Heart left ventricle (tissue), 16 donors: Measurements from ENCODE around the gene B4GALT1. TPM values are rescaled to one million over a fixed set of nuclear protein-coding genes. Genes with fewer than 3 reads are reported as not detected.

Experiments used
- ATAC-seq, 4 donors: fragments of 200-7000 bp; cut with Tn5 transposase; one replicate each; pipeline ENCODE4 v1.9.1; 2020 to 2022; ENCODE audit warnings: moderate library complexity in 4 of 4, mild to moderate bottlenecking in 3 of 4, moderate number of reproducible peaks in 1 of 4
- DNase-seq, 5 donors: peaks; one replicate each; pipeline ENCODE4 v3.0.0-alpha.2; 2020
- H3K27ac ChIP-seq, 12 donors: fragments of 200-600 bp; sonication (generic) in 4 of 12; one replicate each; pipeline versions ENCODE4 v1.5.0 to v1.8.0; 2016 to 2022; ENCODE audit warnings: mild to moderate bottlenecking in 2 of 12
- H3K27me3 ChIP-seq, 9 donors: fragments of 200-600 bp; sonication (generic) in 2 of 9; one replicate each; pipeline versions ENCODE4 v1.5.1 to v1.8.0; 2016 to 2022; ENCODE audit warnings: mild to moderate bottlenecking in 3 of 9
- H3K36me3 ChIP-seq, 9 donors: fragments of 200-600 bp; sonication (generic) in 2 of 9; one replicate each; pipeline versions ENCODE4 v1.5.0 to v1.8.0; 2018 to 2022; ENCODE audit warnings: mild to moderate bottlenecking in 2 of 9
- H3K4me1 ChIP-seq, 12 donors: fragments of 200-600 bp; sonication (generic) in 4 of 12; one replicate each; pipeline versions ENCODE4 v1.5.0 to v1.8.0; 2016 to 2022; ENCODE audit warnings: mild to moderate bottlenecking in 3 of 12
- H3K4me3 ChIP-seq, 12 donors: fragments of 200-600 bp; sonication (generic) in 4 of 12; one replicate each; pipeline versions ENCODE4 v1.5.0 to v1.8.0; 2017 to 2022; ENCODE audit warnings: mild to moderate bottlenecking in 9 of 12, moderate library complexity in 4 of 12
- H3K9me3 ChIP-seq, 12 donors: fragments of 200-600 bp; sonication (generic) in 4 of 12; one replicate each; pipeline versions ENCODE4 v1.5.0 to v1.8.0; 2016 to 2022; ENCODE audit warnings: mild to moderate bottlenecking in 1 of 12
- POLR2A ChIP-seq, 2 donors: fragments of 450-650 bp; IDR thresholded peaks; one replicate each; pipeline ENCODE4 v1.6.1; 2017; ENCODE audit warnings: antibody characterized with exemption in 2 of 2, mild to moderate bottlenecking in 2 of 2, moderate library complexity in 2 of 2
- WGBS, 4 donors: extraction: QIAGEN DNeasy Blood & Tissue Kit in 2 of 4; methylation state at CpG; one replicate each; pipeline versions ENCODE4 v1.1.5 to v1.1.7; 2013 to 2018; 5-methylcytosine and 5-hydroxymethylcytosine counted together
- intact Hi-C, 10 donors: fragments of 100-400 bp; cut with DNase I; formaldehyde crosslinking; loops; one replicate each; pipeline versions ENCODE4 v1.11.1 to v1.14.2; 2022
- polyA plus RNA-seq, 2 donors: library from polyadenylated mRNA; stranded (reverse); fragments of 200-250 nt; gene quantifications; one replicate each; pipeline ENCODE4 v1.2.3, GENCODE V29; 2013
- total RNA-seq, 9 donors: library from RNA; depleted of rRNA in 2 of 9; stranded (reverse); fragments of >200 nt in 2 of 9; fragmentation: NEBNext Ultra II Directional in 3 of 9; extraction: Animal tissue kit (Norgen Biotek cat#: 25700) in 3 of 9; gene quantifications; one replicate each; pipeline versions ENCODE4 v1.1.0 to v1.2.4, GENCODE V29; 2016 to 2023
- TF ChIP-seq, protein P1 (sequence below), 12 donors: fragments of 200-600 bp; sonication (generic) in 4 of 12; IDR thresholded peaks; one replicate each; pipeline versions ENCODE4 v1.5.0 to v1.8.0; 2018 to 2022; ENCODE audit warnings: antibody characterized with exemption in 12 of 12, mild to moderate bottlenecking in 5 of 12
- donor health status: ischemic (EF 13 %, LVEDD 7.1; RV severe dilation, severe dysfunction).
- donor health status: healthy with polysubstance abuse.
- donor health status: DM: no; HTN: yes; CAD: no.
- donor health status: DM: no; HTN: no; CAD: no.
- donor health status: ischemic (EF 25% LVEDD 6.9; RV normal size, moderate dysfunction).
- donor health status: ischemic (EF 25% LVEDD 5.7; RV mildly dilated, moderate dysfunction).
- donor health status: healthy.
- donor health status: DM: yes; HTN: yes; CAD: no.
- donor health status: ischemic (EF 35%, LVEDD 5.7; RV mildly dilated, moderate dysfunction).
- donor health status: nonischemic (EF 11% LVEDD 7.7; RV severe dilation, severe dysfunction).
- donor health status: DM: yes; HTN: yes; CAD: no.
- donor health status: PGD.
- donor health status: ischemic (EF 29% LVEDD 5.4; RV normal size, mild dysfunction).
- donor health status: nonischemic (EF 23%, LVEDD 6.1; RV moderate dilation, normal function).

The B4GALT1 gene
- total and polyA plus RNA-seq, 11 donors: 10.6 to 73.3 (median 38.4) TPM

- ATAC-seq (peak; percentile 82 to 86 (median 82)), DNase-seq (peak in 4 of 5 donors; percentile 30 to 53 (median 40))
- intact Hi-C loops: no loop called here
- Histone ChIP-seq H3K27me3 (no peaks in the 10 kb centered on the region), H3K9me3 (no peaks in the 10 kb centered on the region), H3K4me1 (peaks cover 0 to 19% (median 10%) of the 10 kb centered on the region in 12 donors), H3K4me3 (no peak overlapping the region), H3K36me3 (no peaks in the 10 kb centered on the region), H3K27ac (peak overlapping the region; percentile 4 to 73 (median 52))
- TF ChIP-seq, protein P1, sequence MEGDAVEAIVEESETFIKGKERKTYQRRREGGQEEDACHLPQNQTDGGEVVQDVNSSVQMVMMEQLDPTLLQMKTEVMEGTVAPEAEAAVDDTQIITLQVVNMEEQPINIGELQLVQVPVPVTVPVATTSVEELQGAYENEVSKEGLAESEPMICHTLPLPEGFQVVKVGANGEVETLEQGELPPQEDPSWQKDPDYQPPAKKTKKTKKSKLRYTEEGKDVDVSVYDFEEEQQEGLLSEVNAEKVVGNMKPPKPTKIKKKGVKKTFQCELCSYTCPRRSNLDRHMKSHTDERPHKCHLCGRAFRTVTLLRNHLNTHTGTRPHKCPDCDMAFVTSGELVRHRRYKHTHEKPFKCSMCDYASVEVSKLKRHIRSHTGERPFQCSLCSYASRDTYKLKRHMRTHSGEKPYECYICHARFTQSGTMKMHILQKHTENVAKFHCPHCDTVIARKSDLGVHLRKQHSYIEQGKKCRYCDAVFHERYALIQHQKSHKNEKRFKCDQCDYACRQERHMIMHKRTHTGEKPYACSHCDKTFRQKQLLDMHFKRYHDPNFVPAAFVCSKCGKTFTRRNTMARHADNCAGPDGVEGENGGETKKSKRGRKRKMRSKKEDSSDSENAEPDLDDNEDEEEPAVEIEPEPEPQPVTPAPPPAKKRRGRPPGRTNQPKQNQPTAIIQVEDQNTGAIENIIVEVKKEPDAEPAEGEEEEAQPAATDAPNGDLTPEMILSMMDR (IDR thresholded peaks at IDR 0.05): peak in 1 of 12 donors; percentile 6
- TF ChIP-seq POLR2A (IDR thresholded peaks at IDR 0.05): no peak
- WGBS, 4 donors: 65 to 74% (median 67%) methylated on average over 6 of the region's 6 CpGs
Measured at GRCh38 chr9:33197279-33198152, 30.4 kb upstream of the B4GALT1 start.

- Histone ChIP-seq H3K27me3 (no peaks in the 10 kb centered on the region), H3K4me3 (no peak overlapping the region), H3K27ac (peak overlapping the region in 10 of 12 donors; percentile 4 to 73 (median 52)), H3K9me3 (no peaks in the 10 kb centered on the region), H3K4me1 (peaks cover 0 to 18% (median 7%) of the 10 kb centered on the region in 12 donors), H3K36me3 (no peaks in the 10 kb centered on the region)
- 89 to 94% (median 92%) methylated on average over 1 of the region's 1 CpG for WGBS, 4 donors
- no peak for DNase-seq
- intact Hi-C loops: no loop called here
- TF ChIP-seq POLR2A (IDR thresholded peaks at IDR 0.05): no peak
- TF ChIP-seq, protein P1 (IDR thresholded peaks at IDR 0.05): no peak
- ATAC-seq: no peak
Measured at GRCh38 chr9:33196736-33197135, 29.6 kb upstream of the B4GALT1 start.

DNA sequence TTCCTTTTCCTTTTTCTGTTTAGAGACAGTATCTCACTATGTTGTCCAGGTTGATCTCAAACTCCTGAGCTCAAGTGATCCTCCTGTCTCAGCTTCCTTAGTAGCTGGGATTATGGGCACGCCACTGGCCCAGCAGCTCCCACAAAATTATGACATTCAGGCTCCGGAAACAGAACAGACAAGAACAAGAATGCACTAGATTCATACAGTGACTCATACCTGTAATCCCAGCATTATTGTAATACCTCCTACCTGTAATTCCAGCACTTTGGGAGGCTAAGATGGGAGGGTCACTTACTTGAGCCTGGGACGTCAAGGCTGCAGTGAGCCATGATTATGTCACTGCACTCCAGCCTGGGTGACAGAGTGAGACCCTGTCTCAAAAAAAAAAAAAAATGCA, 26.7 kb upstream of the B4GALT1 start:
- Histone ChIP-seq H3K9me3 (no peaks in the 10 kb centered on the region), H3K27ac (no peak overlapping the region), H3K27me3 (no peaks in the 10 kb centered on the region), H3K4me3 (no peak overlapping the region), H3K4me1 (peaks cover 0 to 26% (median 8%) of the 10 kb centered on the region in 12 donors), H3K36me3 (no peaks in the 10 kb centered on the region)
- intact Hi-C loops: no loop called here
- WGBS, 4 donors: 82 to 96% (median 90%) methylated on average over 3 of the region's 3 CpGs
- no peak for ATAC-seq
- no peak for DNase-seq
- TF ChIP-seq, protein P1 (IDR thresholded peaks at IDR 0.05): no peak
- TF ChIP-seq POLR2A (IDR thresholded peaks at IDR 0.05): no peak

GRCh38 chr9:33192493-33193255, 25.5 kb upstream of the B4GALT1 start:
- intact Hi-C loops: no loop called here
- ATAC-seq (no peak), DNase-seq (no peak)
- TF ChIP-seq POLR2A (IDR thresholded peaks at IDR 0.05): no peak
- TF ChIP-seq, protein P1 (IDR thresholded peaks at IDR 0.05): no peak
- 48 to 68% (median 63%) methylated on average over 3 of the region's 3 CpGs for WGBS, 4 donors
- H3K4me1 ChIP-seq: peaks cover 0 to 27% (median 10%) of the 10 kb centered on the region in 12 donors
- H3K27ac ChIP-seq: no peak overlapping the region
- H3K4me3 ChIP-seq: no peak overlapping the region
- H3K36me3 ChIP-seq: no peaks in the 10 kb centered on the region
- H3K9me3 ChIP-seq: no peaks in the 10 kb centered on the region
- no peaks in the 10 kb centered on the region for H3K27me3 ChIP-seq
